Calu3 (cell line): ENCODE data around the gene AMBRA1. TPM values are rescaled to one million over a fixed set of nuclear protein-coding genes. Genes with fewer than 3 reads are reported as not detected.

Experiments
- BruUV-seq: library from RNA; stranded (reverse); fragments of 400-500 nt; replicated peaks from 2 replicates; lab custom pipeline; 2021; lab: Mats Ljungman, UMichigan
- CTCF ChIA-PET: fragments of 300-600 bp; sonication (Branson Sonifier 250); formaldehyde crosslinking; loops from one replicate; lab custom pipeline; 2022; ENCODE audit warnings: antibody characterized with exemption; lab: Charles Lee
- DNase-seq: peaks from one replicate; pipeline ENCODE4 v3.0.0; 2022
- H3K27ac Mint-ChIP-seq: one replicate; pipeline ENCODE4 v1.8.0; 2022; ENCODE audit warnings: mixed read lengths; ENCODE audit not compliant: unreplicated experiment
- H3K27me3 Mint-ChIP-seq: one replicate; pipeline ENCODE4 v1.8.0; 2022; ENCODE audit warnings: mixed read lengths; ENCODE audit not compliant: unreplicated experiment
- H3K36me3 Mint-ChIP-seq: one replicate; pipeline ENCODE4 v1.8.0; 2022; ENCODE audit warnings: mild to moderate bottlenecking, moderate library complexity, mixed read lengths; ENCODE audit not compliant: insufficient read depth, unreplicated experiment
- H3K4me1 Mint-ChIP-seq: one replicate; pipeline ENCODE4 v1.8.0; 2022; ENCODE audit warnings: mild to moderate bottlenecking, low read depth, mixed read lengths; ENCODE audit not compliant: unreplicated experiment
- H3K4me3 Mint-ChIP-seq: one replicate; pipeline ENCODE4 v1.8.0; 2022; ENCODE audit warnings: mild to moderate bottlenecking, low read depth, moderate library complexity, mixed read lengths; ENCODE audit not compliant: unreplicated experiment
- H3K9me3 Mint-ChIP-seq: one replicate; pipeline ENCODE4 v1.8.0; 2022; ENCODE audit warnings: low read depth, mixed read lengths; ENCODE audit not compliant: unreplicated experiment
- CTCF ChIP-seq: fragments of 200-600 bp; IDR thresholded peaks from one replicate; pipeline ENCODE4 v1.8.0; 2022; ENCODE audit warnings: antibody characterized with exemption; ENCODE audit not compliant: unreplicated experiment
- intact Hi-C: fragments of 100-400 bp; cut with micrococcal nuclease; formaldehyde crosslinking; loops from one replicate; pipeline ENCODE4 v1.10.0; 2022; ENCODE audit not compliant: unreplicated experiment
- total RNA-seq: library from RNA; stranded (reverse); gene quantifications from 2 replicates; pipeline ENCODE4 v1.2.3, GENCODE V29; 2022

The AMBRA1 gene
- total RNA-seq, 1 experiment from 2014 or later, result 35.0 TPM

DNA sequence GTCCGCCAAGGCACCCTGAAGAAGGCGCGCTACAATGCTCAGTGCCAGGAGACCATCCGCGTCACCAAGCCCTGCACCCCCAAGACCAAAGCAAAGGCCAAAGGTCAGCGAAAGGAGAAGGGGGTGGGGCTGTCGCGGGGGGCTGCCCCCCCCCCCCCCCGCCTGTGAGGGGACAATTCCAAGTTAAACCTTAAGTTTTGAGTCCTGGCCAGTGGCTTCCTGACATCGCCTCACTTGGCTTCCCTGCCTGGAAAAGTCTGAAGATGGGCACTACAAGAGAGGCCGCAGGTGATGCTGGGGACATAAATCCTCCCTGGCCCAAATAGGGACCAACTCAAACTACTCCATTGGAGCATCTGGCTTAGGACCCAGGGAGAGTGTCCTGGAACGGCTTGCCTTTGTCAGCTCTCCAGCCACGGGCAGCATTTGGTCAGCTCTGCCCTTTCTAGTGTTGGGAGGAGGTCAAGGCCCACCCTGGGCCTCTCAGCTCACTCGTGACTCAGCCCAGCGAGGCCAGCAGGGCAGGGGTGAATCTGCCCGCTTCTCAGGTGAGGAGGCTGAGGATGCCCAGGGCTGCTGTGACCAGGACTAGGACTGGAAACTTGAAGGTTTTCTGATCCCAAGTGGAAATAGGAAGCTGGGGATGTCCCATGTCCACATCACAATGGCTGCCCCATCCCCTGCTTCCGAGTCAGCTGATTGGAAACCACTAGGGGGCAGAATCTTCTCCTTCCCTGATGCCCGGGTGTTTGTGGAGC is 211.0 kb downstream of the AMBRA1 start:
- no TSS peak for BruUV-seq

DNA sequence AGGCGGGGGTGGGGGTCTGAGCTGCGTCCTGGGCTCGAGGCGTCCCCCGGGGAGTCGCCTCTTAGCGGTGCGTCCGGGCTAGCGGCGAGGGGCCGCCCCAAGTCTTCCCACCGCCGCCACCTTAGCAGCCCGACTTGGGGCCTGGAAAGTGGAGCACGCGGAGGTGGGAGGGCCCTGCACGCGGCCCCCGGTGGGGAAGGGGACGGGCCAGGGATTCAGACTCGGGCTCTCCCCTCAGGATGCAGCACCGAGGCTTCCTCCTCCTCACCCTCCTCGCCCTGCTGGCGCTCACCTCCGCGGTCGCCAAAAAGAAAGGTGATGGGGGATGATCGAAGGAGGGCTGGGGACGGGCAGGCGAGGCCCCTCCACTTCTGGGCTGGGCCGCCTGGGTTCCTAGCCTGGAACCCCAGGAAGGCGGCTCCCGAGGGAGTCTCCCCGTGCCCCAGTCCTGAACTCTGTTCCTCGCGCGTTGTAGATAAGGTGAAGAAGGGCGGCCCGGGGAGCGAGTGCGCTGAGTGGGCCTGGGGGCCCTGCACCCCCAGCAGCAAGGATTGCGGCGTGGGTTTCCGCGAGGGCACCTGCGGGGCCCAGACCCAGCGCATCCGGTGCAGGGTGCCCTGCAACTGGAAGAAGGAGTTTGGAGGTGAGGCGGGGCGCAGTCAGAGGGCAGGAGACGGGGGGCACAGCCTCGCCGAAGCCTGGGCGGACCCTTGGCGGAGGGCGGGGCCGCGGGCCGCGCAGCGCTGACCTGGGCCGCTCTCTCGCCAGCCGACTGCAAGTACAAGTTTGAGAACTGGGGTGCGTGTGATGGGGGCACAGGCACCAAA is 211.8 kb downstream of the AMBRA1 start:
- Mint-ChIP-seq H3K9me3 (no peaks in the 10 kb centered on the region), H3K36me3 (peaks cover 31% of the 10 kb centered on the region), H3K27ac (no peak overlapping the region), H3K4me1 (peaks cover 9% of the 10 kb centered on the region), H3K4me3 (peak overlapping the region; percentile 77), H3K27me3 (peaks cover 13% of the 10 kb centered on the region)
- no peak for DNase-seq
- TSS peak; percentile 87 for BruUV-seq
- CTCF ChIA-PET, result no interaction called here
- intact Hi-C loops, result no loop called here
- TF ChIP-seq CTCF, result no peak

More for the DNA sequence above, 211.0 kb downstream of the AMBRA1 start:
- CTCF ChIA-PET, result interaction anchor here (0.6 kb wide), 1 partner anchor 261 kb away, joined by 4 read pairs; no protein-coding TSS in a partner anchor
- no peak for DNase-seq
- Mint-ChIP-seq H3K27ac (no peak overlapping the region), H3K9me3 (no peaks in the 10 kb centered on the region), H3K27me3 (peaks cover 21% of the 10 kb centered on the region), H3K4me3 (peak overlapping the region; percentile 77), H3K36me3 (peaks cover 27% of the 10 kb centered on the region), H3K4me1 (peaks cover 11% of the 10 kb centered on the region)
- peak; percentile 40 for TF ChIP-seq CTCF
- intact Hi-C loops, result no loop called here

GRCh38 chr11:46381048-46381818 is 212.6 kb downstream of the AMBRA1 start, which contains the start of gene MDK:
MDK (plus strand) TSS chr11:46381669; CDS start chr11:46382058, 389 bp downstream.
- intact Hi-C loops, result no loop called here
- no peak for DNase-seq
- no peak for TF ChIP-seq CTCF
- Mint-ChIP-seq H3K4me3 (peak within 1 kb of the TSS; percentile 77), H3K27me3 (peaks cover 5% of the 10 kb centered on the region), H3K9me3 (no peaks in the 10 kb centered on the region), H3K27ac (no peak within 1 kb of the TSS), H3K4me1 (peaks cover 1% of the 10 kb centered on the region), H3K36me3 (peaks cover 33% of the 10 kb centered on the region)
- no TSS peak for BruUV-seq
- CTCF ChIA-PET, result no interaction called here
